GM12891 (cell line): ENCODE measurements around the gene KDM3B.

ENCODE experiments used
- PAX5 ChIP-seq: IDR thresholded peaks from 2 replicates; pipeline ENCODE4 v1.6.1; 2011; ENCODE audit warnings: low read length, moderate library complexity, mild to moderate bottlenecking; ENCODE audit not compliant: insufficient read depth, severe bottlenecking
- POLR2A ChIP-seq: IDR thresholded peaks from 2 replicates; pipeline ENCODE4 v1.6.1; 2011; ENCODE audit warnings: low read depth, low read length, control low read depth
- POLR2AphosphoS5 ChIP-seq: IDR thresholded peaks from 2 replicates; pipeline ENCODE4 v1.6.1; 2011; ENCODE audit warnings: low read depth, low read length, control low read depth
- POU2F2 ChIP-seq: IDR thresholded peaks from 2 replicates; pipeline ENCODE4 v1.6.1; 2011; ENCODE audit warnings: low read depth, mild to moderate bottlenecking, control low read depth, low read length, moderate library complexity
- SPI1 ChIP-seq: IDR thresholded peaks from 2 replicates; pipeline ENCODE4 v1.6.1; 2011; ENCODE audit warnings: low read depth, low read length, control low read depth
- TAF1 ChIP-seq: IDR thresholded peaks from 2 replicates; pipeline ENCODE4 v1.6.1; 2011; ENCODE audit warnings: low read depth, low read length, control low read depth

GRCh38 chr5:138458384-138458783 lies 105.9 kb downstream of the KDM3B start:
- TF ChIP-seq POLR2A (no peak), TAF1 (no peak), POLR2AphosphoS5 (no peak), SPI1 (no peak), POU2F2 (no peak), PAX5 (no peak)
